Neural cell (in vitro differentiated cells): Measurements from ENCODE around the gene OSBPL8. TPM values are rescaled to one million over a fixed set of nuclear protein-coding genes. Genes with fewer than 3 reads are reported as not detected.

ENCODE experiments used
- H2AFZ ChIP-seq: fragments of 200-600, 300-800 bp; sonication (generic), shearing (Covaris generic); 2 replicates; pipeline ENCODE4 v1.6.0; 2014; ENCODE audit warnings: low read depth, mild to moderate bottlenecking, antibody characterized with exemption, low read length, moderate library complexity
- H3F3A ChIP-seq: fragments of 200-600 bp; shearing (Covaris generic); 2 replicates; pipeline ENCODE4 v1.6.1; 2016; ENCODE audit warnings: mild to moderate bottlenecking, moderate library complexity, mixed read lengths, antibody characterized with exemption, low read length; ENCODE audit not compliant: insufficient read depth, poor library complexity, severe bottlenecking
- H3K27ac ChIP-seq: fragments of 200-600, 300-800 bp; sonication (generic), shearing (Covaris generic); 2 replicates; pipeline ENCODE4 v1.5.1; 2014; ENCODE audit warnings: mild to moderate bottlenecking, low read length, moderate library complexity
- H3K27me3 ChIP-seq: fragments of 300-800, 200-600 bp; sonication (generic), shearing (Covaris generic); 2 replicates; pipeline ENCODE4 v1.6.0; 2014; ENCODE audit warnings: mild to moderate bottlenecking, low read depth, low read length, moderate library complexity; ENCODE audit not compliant: insufficient read depth
- H3K36me3 ChIP-seq: fragments of 300-800, 200-600 bp; sonication (generic), shearing (Covaris generic); 2 replicates; pipeline ENCODE4 v1.5.1; 2014; ENCODE audit warnings: mild to moderate bottlenecking, antibody characterized with exemption, low read length, moderate library complexity; ENCODE audit not compliant: insufficient read depth
- H3K4me2 ChIP-seq: fragments of 300-800, 200-600 bp; sonication (generic), shearing (Covaris generic); 2 replicates; pipeline ENCODE4 v1.6.0; 2014; ENCODE audit warnings: mild to moderate bottlenecking, low read length
- H3K4me3 ChIP-seq: fragments of 300-800, 200-600 bp; sonication (generic), shearing (Covaris generic); 2 replicates; pipeline ENCODE4 v1.5.1; 2014; ENCODE audit warnings: mild to moderate bottlenecking, low read length, moderate library complexity
- H3K79me2 ChIP-seq: fragments of 200-600 bp; shearing (Covaris generic); replicated peaks from 2 replicates; pipeline ENCODE4 v1.6.0; 2014; ENCODE audit warnings: mild to moderate bottlenecking, low read length, moderate library complexity; ENCODE audit not compliant: insufficient read depth
- H3K9ac ChIP-seq: fragments of 300-800, 200-600 bp; sonication (generic), shearing (Covaris generic); 2 replicates; pipeline ENCODE4 v1.6.1; 2016; ENCODE audit warnings: mild to moderate bottlenecking, low read length, mixed read lengths
- H3K9me2 ChIP-seq: fragments of 200-600 bp; shearing (Covaris generic); 2 replicates; pipeline ENCODE4 v1.6.1; 2016; ENCODE audit warnings: mild to moderate bottlenecking, low read length, mixed read lengths; ENCODE audit not compliant: insufficient read depth
- H3K9me3 ChIP-seq: fragments of 200-600, 300-800 bp; sonication (generic), shearing (Covaris generic); 2 replicates; pipeline ENCODE4 v1.6.1; 2016; ENCODE audit warnings: mild to moderate bottlenecking, mixed run types, low read length, moderate library complexity, mixed read lengths
- H4K20me1 ChIP-seq: fragments of 200-600 bp; shearing (Covaris generic); 2 replicates; pipeline ENCODE4 v1.6.1; 2016; ENCODE audit warnings: mild to moderate bottlenecking, mixed run types; ENCODE audit not compliant: insufficient read depth
- EP300 ChIP-seq: fragments of 450-650 bp; conservative IDR thresholded peaks from 2 replicates; pipeline ENCODE4 v1.6.1; 2014; ENCODE audit warnings: antibody characterized with exemption, mild to moderate bottlenecking, moderate library complexity; ENCODE audit not compliant: poor library complexity, severe bottlenecking
- EZH2 ChIP-seq: fragments of 200-600, 300-800 bp; shearing (Covaris generic), sonication (generic); IDR thresholded peaks from 2 replicates; pipeline ENCODE4 v1.6.1; 2014; ENCODE audit warnings: antibody characterized with exemption, low read length, borderline replicate concordance, mild to moderate bottlenecking; ENCODE audit not compliant: insufficient read depth, poor library complexity, severe bottlenecking
- MXI1 ChIP-seq: fragments of 450-650 bp; conservative IDR thresholded peaks from 2 replicates; pipeline ENCODE4 v1.6.1; 2014; ENCODE audit warnings: antibody characterized with exemption, mild to moderate bottlenecking; ENCODE audit not compliant: poor library complexity, severe bottlenecking
- POLR2AphosphoS5 ChIP-seq: IDR thresholded peaks from 2 replicates; pipeline ENCODE4 v1.6.1; 2012
- RAD21 ChIP-seq: fragments of 450-650 bp; conservative IDR thresholded peaks from 2 replicates; pipeline ENCODE4 v1.6.1; 2014; ENCODE audit warnings: antibody characterized with exemption, mild to moderate bottlenecking, moderate library complexity
- REST ChIP-seq: IDR thresholded peaks from 2 replicates; pipeline ENCODE4 v1.6.1; 2012; ENCODE audit warnings: borderline replicate concordance
- SMC3 ChIP-seq: fragments of 450-650 bp; conservative IDR thresholded peaks from 2 replicates; pipeline ENCODE4 v1.6.1; 2014; ENCODE audit warnings: antibody characterized with exemption, mild to moderate bottlenecking, moderate library complexity; ENCODE audit not compliant: poor library complexity
- TAF1 ChIP-seq: IDR thresholded peaks from 2 replicates; pipeline ENCODE4 v1.6.1; 2012; ENCODE audit warnings: low read depth
- polyA plus RNA-seq: library from polyadenylated mRNA; depleted of rRNA; stranded (reverse); fragments of >200 nt; gene quantifications from 2 replicates; pipeline ENCODE4 v1.2.3, GENCODE V29; 2014
- TF ChIP-seq, protein P1 (sequence below): fragments of 450-650 bp; IDR thresholded peaks from 2 replicates; pipeline ENCODE4 v1.5.1; 2014; ENCODE audit warnings: antibody characterized with exemption, mild to moderate bottlenecking, moderate library complexity; ENCODE audit not compliant: poor library complexity, severe bottlenecking

Gene OSBPL8
- polyA plus RNA-seq, 1 donor from 2014 or later, result 126 TPM

DNA sequence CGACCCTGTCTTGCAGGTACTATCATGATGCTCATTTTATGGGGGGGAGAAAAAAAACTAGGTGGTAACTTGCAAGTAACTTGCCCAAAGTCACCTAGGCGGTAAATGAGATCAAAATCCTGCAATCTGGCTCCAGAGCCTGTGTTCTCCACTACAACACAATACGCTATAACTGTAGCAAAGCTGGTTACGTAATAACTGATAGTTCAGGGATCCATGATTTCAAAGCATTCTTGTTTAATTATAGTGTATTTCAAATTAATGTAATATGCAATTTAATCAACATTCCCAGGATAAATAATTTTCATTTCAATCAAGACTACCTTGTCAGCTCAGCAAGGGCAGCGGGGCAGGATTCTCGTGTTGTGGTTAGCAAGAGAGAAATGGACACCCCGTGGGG, 243.1 kb downstream of the OSBPL8 start:
- Histone ChIP-seq H2AFZ (no peak overlapping the region), H3K4me2 (no peak overlapping the region)

DNA sequence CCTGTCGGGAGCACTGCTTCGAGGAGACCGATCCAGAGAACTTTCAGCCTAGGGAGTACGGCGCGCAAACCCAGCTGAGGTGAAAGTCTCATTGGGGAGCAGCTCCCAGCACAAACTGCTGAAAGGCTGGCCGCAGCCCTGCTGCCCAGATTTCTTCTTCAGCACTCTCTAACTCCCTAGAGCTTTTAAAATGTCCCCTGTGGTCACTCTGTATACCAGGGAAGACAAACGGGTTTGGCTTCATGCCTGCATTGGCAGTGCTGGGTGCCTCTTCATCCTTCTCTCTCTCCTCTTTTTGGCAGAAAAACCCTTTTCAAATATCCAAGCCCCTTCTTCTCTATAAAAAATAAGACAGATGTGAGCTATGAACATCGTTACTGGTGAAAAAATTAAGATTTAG, 246.3 kb downstream of the OSBPL8 start:
- Histone ChIP-seq H2AFZ (no peak overlapping the region), H3K27me3 (no peaks in the 10 kb centered on the region), H3K9ac (no peak overlapping the region), H4K20me1 (no peaks in the 10 kb centered on the region), H3K4me2 (no peak overlapping the region), H3K4me3 (no peak overlapping the region), H3K79me2 (no peaks in the 10 kb centered on the region), H3K9me2 (no peaks in the 10 kb centered on the region), H3K27ac (no peak overlapping the region), H3K36me3 (no peaks in the 10 kb centered on the region), H3K9me3 (no peaks in the 10 kb centered on the region), H3F3A (no peaks in the 10 kb centered on the region)
- TF ChIP-seq, protein P1, sequence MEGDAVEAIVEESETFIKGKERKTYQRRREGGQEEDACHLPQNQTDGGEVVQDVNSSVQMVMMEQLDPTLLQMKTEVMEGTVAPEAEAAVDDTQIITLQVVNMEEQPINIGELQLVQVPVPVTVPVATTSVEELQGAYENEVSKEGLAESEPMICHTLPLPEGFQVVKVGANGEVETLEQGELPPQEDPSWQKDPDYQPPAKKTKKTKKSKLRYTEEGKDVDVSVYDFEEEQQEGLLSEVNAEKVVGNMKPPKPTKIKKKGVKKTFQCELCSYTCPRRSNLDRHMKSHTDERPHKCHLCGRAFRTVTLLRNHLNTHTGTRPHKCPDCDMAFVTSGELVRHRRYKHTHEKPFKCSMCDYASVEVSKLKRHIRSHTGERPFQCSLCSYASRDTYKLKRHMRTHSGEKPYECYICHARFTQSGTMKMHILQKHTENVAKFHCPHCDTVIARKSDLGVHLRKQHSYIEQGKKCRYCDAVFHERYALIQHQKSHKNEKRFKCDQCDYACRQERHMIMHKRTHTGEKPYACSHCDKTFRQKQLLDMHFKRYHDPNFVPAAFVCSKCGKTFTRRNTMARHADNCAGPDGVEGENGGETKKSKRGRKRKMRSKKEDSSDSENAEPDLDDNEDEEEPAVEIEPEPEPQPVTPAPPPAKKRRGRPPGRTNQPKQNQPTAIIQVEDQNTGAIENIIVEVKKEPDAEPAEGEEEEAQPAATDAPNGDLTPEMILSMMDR, result no peak
- no peak for TF ChIP-seq EP300
- no peak for TF ChIP-seq RAD21
- TF ChIP-seq POLR2AphosphoS5, result no peak
- no peak for TF ChIP-seq SMC3
- no peak for TF ChIP-seq MXI1
- no peak for TF ChIP-seq REST
- TF ChIP-seq TAF1, result no peak

More for the DNA sequence above, 243.1 kb downstream of the OSBPL8 start:
- H3K36me3 ChIP-seq, result no peaks in the 10 kb centered on the region
- H3K9me2 ChIP-seq, result no peaks in the 10 kb centered on the region
- no peak overlapping the region for H3K9ac ChIP-seq
- H3K9me3 ChIP-seq, result no peaks in the 10 kb centered on the region
- no peaks in the 10 kb centered on the region for H3K79me2 ChIP-seq
- TF ChIP-seq MXI1 (no peak), TAF1 (no peak), SMC3 (no peak), RAD21 (no peak), REST (no peak), EP300 (no peak), POLR2AphosphoS5 (no peak), EZH2 (no peak)
- TF ChIP-seq, protein P1, result no peak
- no peaks in the 10 kb centered on the region for H4K20me1 ChIP-seq
- H3K4me3 ChIP-seq, result no peak overlapping the region
- H3K27ac ChIP-seq, result no peak overlapping the region
- no peaks in the 10 kb centered on the region for H3K27me3 ChIP-seq
- H3F3A ChIP-seq, result no peaks in the 10 kb centered on the region
